Measurements from ENCODE around the gene APC2.

APC2 gene

DNA sequence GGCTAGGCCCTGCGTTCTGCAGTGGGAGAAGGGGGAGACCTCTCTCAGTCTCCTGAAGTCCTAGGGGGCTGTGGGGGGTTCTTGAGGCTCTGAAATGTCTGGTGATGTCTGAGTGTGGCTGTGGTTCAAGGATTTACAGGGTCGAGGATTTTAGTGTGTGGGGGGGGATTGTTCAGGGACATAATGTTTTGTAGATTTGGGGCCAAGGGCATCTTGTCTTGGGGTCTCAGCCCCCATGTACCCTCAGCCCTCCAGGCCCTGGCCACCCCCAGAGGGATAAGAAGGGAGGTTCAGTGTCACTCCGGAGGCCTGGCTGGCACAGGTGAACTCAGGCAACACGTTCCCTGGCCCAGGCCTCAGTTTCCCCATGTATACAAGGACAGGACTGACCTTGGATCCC lies 2.4 kb upstream of the APC2 start:
- H3K79me1 ChIP-seq (ENCODE audit: low read length), result no peaks in the 10 kb centered on the region
- no peak overlapping the region for H2AFZ ChIP-seq (ENCODE audit: insufficient read depth, low read length, poor library complexity)
- no peak overlapping the region for H3K4me2 ChIP-seq (ENCODE audit: low read length)
- no peak overlapping the region for H3K27ac ChIP-seq (ENCODE audit: low read depth, low read length)
- H4K12ac ChIP-seq (ENCODE audit: low read depth, low read length), result no peak overlapping the region
- no peak overlapping the region for H3K14ac ChIP-seq (ENCODE audit: low read length)
- no peak overlapping the region for H3K18ac ChIP-seq (ENCODE audit: low read length)
- H3K9me3 ChIP-seq (ENCODE audit: insufficient read depth, low read depth, low read length), result peaks cover 9% of the 10 kb centered on the region
- H3K4ac ChIP-seq (ENCODE audit: low read depth, low read length), result no peak overlapping the region
- H2BK120ac ChIP-seq (ENCODE audit: insufficient read depth, low read length, poor library complexity), result no peak overlapping the region
- no peak for DNase-seq
- no peak overlapping the region for H2AK5ac ChIP-seq (ENCODE audit: low read length)
- H3K4me1 ChIP-seq (ENCODE audit: control insufficient read depth in 1 of 2, insufficient read depth in 2 of 2, low read length in 2 of 2), result peaks cover 6 to 12% of the 10 kb centered on the region in 2 experiments
- peaks cover 62% of the 10 kb centered on the region for H3K27me3 ChIP-seq (ENCODE audit: insufficient read depth, low read length)
- H3K36me3 ChIP-seq (ENCODE audit: control insufficient read depth in 1 of 2, insufficient read depth in 2 of 2, low read length in 2 of 2), result peaks cover 4% of the 10 kb centered on the region in 2 experiments
- H3K9ac ChIP-seq (ENCODE audit: low read length), result no peak overlapping the region
- H4K91ac ChIP-seq (ENCODE audit: low read depth, low read length), result no peak overlapping the region
- H3K79me2 ChIP-seq (ENCODE audit: control insufficient read depth, insufficient read depth, low read length, poor library complexity), result no peaks in the 10 kb centered on the region
- H4K8ac ChIP-seq (ENCODE audit: low read depth, low read length), result no peak overlapping the region
- H2BK12ac ChIP-seq (ENCODE audit: low read length), result no peak overlapping the region
- no CpG with 5 or more reads among the region's 4 CpGs for WGBS (ENCODE audit: extremely low coverage, insufficient coverage, insufficient read length)
- no peak overlapping the region for H3K23ac ChIP-seq (ENCODE audit: low read length)
- H2BK5ac ChIP-seq (ENCODE audit: low read depth, low read length, poor library complexity), result no peak overlapping the region
- no peak overlapping the region for H3K4me3 ChIP-seq (ENCODE audit: low read depth, low read length)

DNA sequence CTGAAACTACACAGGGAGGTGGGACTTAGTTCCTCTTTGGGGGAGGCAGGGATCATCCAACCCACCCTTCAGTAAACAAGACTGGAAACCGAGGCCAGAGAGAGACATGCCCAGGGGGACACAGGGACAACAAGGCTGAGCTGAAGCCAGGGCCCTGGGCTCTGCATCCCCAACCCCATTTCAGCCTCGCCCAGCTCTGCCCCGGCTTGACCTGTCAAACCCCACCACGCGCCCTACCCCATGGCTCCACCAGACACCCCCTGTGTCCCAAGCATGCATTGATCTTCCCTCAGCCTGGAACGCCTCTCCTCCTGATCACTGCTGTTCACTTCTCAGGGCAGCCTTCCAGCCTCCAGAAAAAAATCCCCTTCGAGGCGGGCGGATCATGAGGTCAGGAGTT lies 2.0 kb upstream of the APC2 start:
- H2BK12ac ChIP-seq (ENCODE audit: low read length), result no peak overlapping the region
- peaks cover 0 to 1% of the 10 kb centered on the region in 2 experiments for H3K36me3 ChIP-seq (ENCODE audit: control insufficient read depth in 1 of 2, insufficient read depth in 2 of 2, low read length in 2 of 2)
- peaks cover 6 to 12% of the 10 kb centered on the region in 2 experiments for H3K4me1 ChIP-seq (ENCODE audit: control insufficient read depth in 1 of 2, insufficient read depth in 2 of 2, low read length in 2 of 2)
- no peak overlapping the region for H3K27ac ChIP-seq (ENCODE audit: low read depth, low read length)
- H3K4me2 ChIP-seq (ENCODE audit: low read length), result no peak overlapping the region
- H3K18ac ChIP-seq (ENCODE audit: low read length), result no peak overlapping the region
- H3K79me1 ChIP-seq (ENCODE audit: low read length), result no peaks in the 10 kb centered on the region
- no peak overlapping the region for H3K4ac ChIP-seq (ENCODE audit: low read depth, low read length)
- no peaks in the 10 kb centered on the region for H3K79me2 ChIP-seq (ENCODE audit: control insufficient read depth, insufficient read depth, low read length, poor library complexity)
- peaks cover 11% of the 10 kb centered on the region for H3K9me3 ChIP-seq (ENCODE audit: insufficient read depth, low read depth, low read length)
- no peak overlapping the region for H3K9ac ChIP-seq (ENCODE audit: low read length)
- H4K91ac ChIP-seq (ENCODE audit: low read depth, low read length), result no peak overlapping the region
- no peak overlapping the region for H3K23ac ChIP-seq (ENCODE audit: low read length)
- H3K27me3 ChIP-seq (ENCODE audit: insufficient read depth, low read length), result peaks cover 63% of the 10 kb centered on the region
- no peak overlapping the region for H3K14ac ChIP-seq (ENCODE audit: low read length)
- H2BK5ac ChIP-seq (ENCODE audit: low read depth, low read length, poor library complexity), result no peak overlapping the region
- no peak overlapping the region for H3K4me3 ChIP-seq (ENCODE audit: low read depth, low read length)
- H2AFZ ChIP-seq (ENCODE audit: insufficient read depth, low read length, poor library complexity), result no peak overlapping the region
- no peak overlapping the region for H4K8ac ChIP-seq (ENCODE audit: low read depth, low read length)
- no peak overlapping the region for H2AK5ac ChIP-seq (ENCODE audit: low read length)
- no peak for DNase-seq
- WGBS (ENCODE audit: extremely low coverage, insufficient coverage, insufficient read length), result no CpG with 5 or more reads among the region's 9 CpGs
- no peak overlapping the region for H2BK120ac ChIP-seq (ENCODE audit: insufficient read depth, low read length, poor library complexity)
- no peak overlapping the region for H4K12ac ChIP-seq (ENCODE audit: low read depth, low read length)

- Histone ChIP-seq H3K4me1 (ENCODE audit: control insufficient read depth in 1 of 2, insufficient read depth in 2 of 2, low read length in 2 of 2) (peaks cover 0 to 5% of the 10 kb centered on the region in 2 experiments), H2AK5ac (ENCODE audit: low read length) (no peak overlapping the region), H3K14ac (ENCODE audit: low read length) (no peak overlapping the region), H3K4me3 (ENCODE audit: low read depth, low read length) (no peak overlapping the region), H2AFZ (ENCODE audit: insufficient read depth, low read length, poor library complexity) (no peak overlapping the region), H4K12ac (ENCODE audit: low read depth, low read length) (no peak overlapping the region), H3K27ac (ENCODE audit: low read depth, low read length) (no peak overlapping the region), H3K79me2 (ENCODE audit: control insufficient read depth, insufficient read depth, low read length, poor library complexity) (no peaks in the 10 kb centered on the region), H2BK5ac (ENCODE audit: low read depth, low read length, poor library complexity) (no peak overlapping the region), H4K8ac (ENCODE audit: low read depth, low read length) (no peak overlapping the region), H2BK12ac (ENCODE audit: low read length) (no peak overlapping the region), H3K23ac (ENCODE audit: low read length) (no peak overlapping the region), H3K27me3 (ENCODE audit: insufficient read depth, low read length) (peaks cover 58% of the 10 kb centered on the region), H3K9ac (ENCODE audit: low read length) (no peak overlapping the region), H3K36me3 (ENCODE audit: control insufficient read depth in 1 of 2, insufficient read depth in 2 of 2, low read length in 2 of 2) (no peaks in the 10 kb centered on the region), H3K4ac (ENCODE audit: low read depth, low read length) (no peak overlapping the region), H3K9me3 (ENCODE audit: insufficient read depth, low read depth, low read length) (peaks cover 18% of the 10 kb centered on the region), H3K18ac (ENCODE audit: low read length) (no peak overlapping the region), H4K91ac (ENCODE audit: low read depth, low read length) (no peak overlapping the region), H2BK120ac (ENCODE audit: insufficient read depth, low read length, poor library complexity) (no peak overlapping the region), H3K79me1 (ENCODE audit: low read length) (no peaks in the 10 kb centered on the region), H3K4me2 (ENCODE audit: low read length) (no peak overlapping the region)
- WGBS (ENCODE audit: extremely low coverage, insufficient coverage, insufficient read length), result no CpG with 5 or more reads among the region's 22 CpGs
- no peak for DNase-seq
Observed at GRCh38 chr19:1450735-1451731, 1.1 kb downstream of the APC2 start.

- no peak for DNase-seq
- no CpG with 5 or more reads among the region's 39 CpGs for WGBS (ENCODE audit: extremely low coverage, insufficient coverage, insufficient read length)
- Histone ChIP-seq H3K4ac (ENCODE audit: low read depth, low read length) (no peak overlapping the region), H4K8ac (ENCODE audit: low read depth, low read length) (no peak overlapping the region), H3K4me3 (ENCODE audit: low read depth, low read length) (no peak overlapping the region), H2BK120ac (ENCODE audit: insufficient read depth, low read length, poor library complexity) (no peak overlapping the region), H3K9ac (ENCODE audit: low read length) (no peak overlapping the region), H3K4me1 (ENCODE audit: control insufficient read depth in 1 of 2, insufficient read depth in 2 of 2, low read length in 2 of 2) (no peaks in the 10 kb centered on the region), H3K27ac (ENCODE audit: low read depth, low read length) (no peak overlapping the region), H3K18ac (ENCODE audit: low read length) (no peak overlapping the region), H4K12ac (ENCODE audit: low read depth, low read length) (no peak overlapping the region), H2BK5ac (ENCODE audit: low read depth, low read length, poor library complexity) (no peak overlapping the region), H3K79me1 (ENCODE audit: low read length) (no peaks in the 10 kb centered on the region), H3K36me3 (ENCODE audit: control insufficient read depth in 1 of 2, insufficient read depth in 2 of 2, low read length in 2 of 2) (no peaks in the 10 kb centered on the region), H2AK5ac (ENCODE audit: low read length) (no peak overlapping the region), H2BK12ac (ENCODE audit: low read length) (no peak overlapping the region), H4K91ac (ENCODE audit: low read depth, low read length) (no peak overlapping the region), H3K4me2 (ENCODE audit: low read length) (no peak overlapping the region), H2AFZ (ENCODE audit: insufficient read depth, low read length, poor library complexity) (no peak overlapping the region), H3K14ac (ENCODE audit: low read length) (no peak overlapping the region), H3K79me2 (ENCODE audit: control insufficient read depth, insufficient read depth, low read length, poor library complexity) (no peaks in the 10 kb centered on the region), H3K23ac (ENCODE audit: low read length) (no peak overlapping the region), H3K9me3 (ENCODE audit: insufficient read depth, low read depth, low read length) (peaks cover 23% of the 10 kb centered on the region), H3K27me3 (ENCODE audit: insufficient read depth, low read length) (peaks cover 47% of the 10 kb centered on the region)
Observed at GRCh38 chr19:1451916-1452801, 2.2 kb downstream of the APC2 start.

Measured in trophoblast cell (in vitro differentiated cells and primary cell).